Omental fat pad (tissue), 4 donors: Measurements from ENCODE around the gene INPP5F. TPM values are rescaled to one million over a fixed set of nuclear protein-coding genes. Genes with fewer than 3 reads are reported as not detected.

Experiments
- ATAC-seq: fragments of 150-250 bp; one replicate; pipeline ENCODE4 v1.9.1; 2016; ENCODE audit warnings: mild to moderate bottlenecking, moderate library complexity; ENCODE audit not compliant: low FRiP score
- DNase-seq: peaks from one replicate; pipeline ENCODE4 v3.0.0-alpha.2; 2019; ENCODE audit warnings: low spot score
- total RNA-seq, 4 donors: library from RNA; depleted of rRNA; stranded (reverse); fragments of >200 nt; gene quantifications; one replicate each; pipeline ENCODE4 v1.1.0, GENCODE V29; 2016
- TF ChIP-seq, protein P1 (sequence below), 3 donors: fragments of 450-650 bp; IDR thresholded peaks; one replicate each; pipeline ENCODE4 v1.5.1; 2016 to 2017; ENCODE audit warnings: antibody characterized with exemption in 3 of 3, mild to moderate bottlenecking in 3 of 3, moderate library complexity in 2 of 3

The INPP5F gene
- total RNA-seq, 4 donors from 2014 or later, result 7.8 to 19.8 (median 12.3) TPM

- no peak for ATAC-seq
- TF ChIP-seq, protein P1, sequence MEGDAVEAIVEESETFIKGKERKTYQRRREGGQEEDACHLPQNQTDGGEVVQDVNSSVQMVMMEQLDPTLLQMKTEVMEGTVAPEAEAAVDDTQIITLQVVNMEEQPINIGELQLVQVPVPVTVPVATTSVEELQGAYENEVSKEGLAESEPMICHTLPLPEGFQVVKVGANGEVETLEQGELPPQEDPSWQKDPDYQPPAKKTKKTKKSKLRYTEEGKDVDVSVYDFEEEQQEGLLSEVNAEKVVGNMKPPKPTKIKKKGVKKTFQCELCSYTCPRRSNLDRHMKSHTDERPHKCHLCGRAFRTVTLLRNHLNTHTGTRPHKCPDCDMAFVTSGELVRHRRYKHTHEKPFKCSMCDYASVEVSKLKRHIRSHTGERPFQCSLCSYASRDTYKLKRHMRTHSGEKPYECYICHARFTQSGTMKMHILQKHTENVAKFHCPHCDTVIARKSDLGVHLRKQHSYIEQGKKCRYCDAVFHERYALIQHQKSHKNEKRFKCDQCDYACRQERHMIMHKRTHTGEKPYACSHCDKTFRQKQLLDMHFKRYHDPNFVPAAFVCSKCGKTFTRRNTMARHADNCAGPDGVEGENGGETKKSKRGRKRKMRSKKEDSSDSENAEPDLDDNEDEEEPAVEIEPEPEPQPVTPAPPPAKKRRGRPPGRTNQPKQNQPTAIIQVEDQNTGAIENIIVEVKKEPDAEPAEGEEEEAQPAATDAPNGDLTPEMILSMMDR (IDR thresholded peaks at IDR 0.05), result no peak
- no peak for DNase-seq
Observed at GRCh38 chr10:119830851-119831250, 105.0 kb downstream of the INPP5F start.

DNA sequence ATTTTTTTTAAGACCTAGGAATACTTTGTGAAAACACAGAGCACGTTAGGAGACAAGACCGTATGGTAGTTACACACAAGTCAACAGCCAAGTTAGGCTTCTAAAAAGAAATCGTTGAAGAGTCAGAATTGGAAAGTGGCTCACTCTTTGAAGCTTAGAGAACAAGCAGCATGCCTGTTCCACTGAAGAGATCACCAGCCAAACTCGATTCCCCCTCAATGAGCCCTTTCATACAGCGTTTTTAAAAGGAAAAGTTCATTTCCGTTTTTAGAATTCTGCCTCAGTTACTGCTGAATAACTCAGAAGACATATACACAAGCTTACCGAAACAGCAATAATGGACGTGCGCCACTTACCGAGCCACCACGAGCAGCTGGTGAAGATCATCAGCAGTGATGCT lies 105.8 kb downstream of the INPP5F start:
- DNase-seq (no peak), ATAC-seq (no peak)
- TF ChIP-seq, protein P1 (IDR thresholded peaks at IDR 0.05), result no peak

GRCh38 chr10:119832951-119833350 lies 107.1 kb downstream of the INPP5F start:
- DNase-seq (no peak), ATAC-seq (no peak)
- TF ChIP-seq, protein P1 (IDR thresholded peaks at IDR 0.05), result no peak

DNA sequence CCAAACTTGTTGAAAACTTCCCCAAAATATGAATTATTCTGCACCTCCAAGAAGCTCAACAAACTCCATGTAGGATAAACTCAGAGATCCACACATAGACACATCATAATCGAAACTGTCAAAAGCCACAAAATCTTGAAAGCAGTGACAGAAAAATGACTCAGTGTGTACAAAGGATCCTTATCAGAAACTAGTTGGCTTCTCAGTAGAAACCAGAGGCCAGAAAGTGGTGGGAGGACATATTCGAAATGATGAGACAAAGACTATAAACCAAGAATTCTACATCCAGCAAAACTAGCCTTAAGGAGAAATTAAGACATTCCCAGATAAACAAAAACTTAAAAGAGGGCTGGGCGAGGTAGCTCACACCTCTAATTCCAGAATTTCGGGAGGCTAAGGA lies 108.3 kb downstream of the INPP5F start:
- TF ChIP-seq, protein P1 (IDR thresholded peaks at IDR 0.05), result no peak
- DNase-seq (no peak), ATAC-seq (no peak)

DNA sequence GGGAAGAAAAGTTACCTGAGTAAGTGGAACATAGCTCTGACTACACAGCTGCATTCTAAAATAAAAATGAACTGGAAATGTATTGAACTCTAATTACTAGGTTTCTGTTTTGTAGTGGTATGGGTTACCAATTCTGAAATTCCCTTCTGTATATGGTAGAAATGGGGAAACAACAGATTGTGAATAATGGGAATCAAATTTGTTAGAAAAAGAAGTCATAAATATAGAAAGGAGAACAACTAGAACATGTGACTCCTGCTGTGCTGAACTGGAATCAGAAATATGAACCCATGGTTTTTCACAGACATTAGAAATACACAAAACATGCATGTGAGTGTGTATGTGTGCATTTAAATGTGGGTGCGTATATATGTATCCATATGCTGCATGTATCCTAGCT lies 119.8 kb downstream of the INPP5F start:
- ATAC-seq, result no peak
- TF ChIP-seq, protein P1 (IDR thresholded peaks at IDR 0.05), result no peak
- DNase-seq, result no peak

GRCh38 chr10:119849031-119849789 lies 123.4 kb downstream of the INPP5F start:
- ATAC-seq, result no peak
- DNase-seq, result no peak

More at GRCh38 chr10:119849031-119849789, 123.4 kb downstream of the INPP5F start:
- TF ChIP-seq, protein P1 (IDR thresholded peaks at IDR 0.05), result no peak
